Brain microvascular endothelial cell (primary cell): ENCODE data around the gene PGA5.

Experiments used
- DNase-seq: peaks from one replicate; pipeline ENCODE4 v3.0.0-alpha.2; 2020
- H3K27ac ChIP-seq: fragments of 250-450 bp; sonication (Bioruptor Pico); 2 replicates; pipeline ENCODE4 v1.5.1; 2020; ENCODE audit warnings: mild to moderate bottlenecking, moderate library complexity
- H3K27me3 ChIP-seq: fragments of 250-450 bp; sonication (Bioruptor Pico); replicated peaks from 2 replicates; pipeline ENCODE4 v1.5.1; 2020; ENCODE audit warnings: mild to moderate bottlenecking
- H3K36me3 ChIP-seq: fragments of 250-450 bp; sonication (Bioruptor Pico); replicated peaks from 2 replicates; pipeline ENCODE4 v1.5.1; 2020; ENCODE audit warnings: mild to moderate bottlenecking
- H3K4me3 ChIP-seq: 2 replicates; pipeline ENCODE4 v1.5.1; 2011; ENCODE audit warnings: low read depth, mild to moderate bottlenecking, control low read depth, low read length, moderate library complexity
- in situ Hi-C: cut with HindIII; loops from 2 replicates; pipeline ENCODE4 v1.10.0; 2017; ENCODE audit warnings: low sequenced_read_pairs, low pct_ligation_motif_present
- TF ChIP-seq, protein P1 (sequence below): IDR thresholded peaks from 2 replicates; pipeline ENCODE4 v1.5.1; 2011; ENCODE audit warnings: low read depth, mild to moderate bottlenecking, moderate library complexity, low read length, control low read depth, inconsistent platforms; ENCODE audit errors: missing control alignments

The PGA5 gene

DNA sequence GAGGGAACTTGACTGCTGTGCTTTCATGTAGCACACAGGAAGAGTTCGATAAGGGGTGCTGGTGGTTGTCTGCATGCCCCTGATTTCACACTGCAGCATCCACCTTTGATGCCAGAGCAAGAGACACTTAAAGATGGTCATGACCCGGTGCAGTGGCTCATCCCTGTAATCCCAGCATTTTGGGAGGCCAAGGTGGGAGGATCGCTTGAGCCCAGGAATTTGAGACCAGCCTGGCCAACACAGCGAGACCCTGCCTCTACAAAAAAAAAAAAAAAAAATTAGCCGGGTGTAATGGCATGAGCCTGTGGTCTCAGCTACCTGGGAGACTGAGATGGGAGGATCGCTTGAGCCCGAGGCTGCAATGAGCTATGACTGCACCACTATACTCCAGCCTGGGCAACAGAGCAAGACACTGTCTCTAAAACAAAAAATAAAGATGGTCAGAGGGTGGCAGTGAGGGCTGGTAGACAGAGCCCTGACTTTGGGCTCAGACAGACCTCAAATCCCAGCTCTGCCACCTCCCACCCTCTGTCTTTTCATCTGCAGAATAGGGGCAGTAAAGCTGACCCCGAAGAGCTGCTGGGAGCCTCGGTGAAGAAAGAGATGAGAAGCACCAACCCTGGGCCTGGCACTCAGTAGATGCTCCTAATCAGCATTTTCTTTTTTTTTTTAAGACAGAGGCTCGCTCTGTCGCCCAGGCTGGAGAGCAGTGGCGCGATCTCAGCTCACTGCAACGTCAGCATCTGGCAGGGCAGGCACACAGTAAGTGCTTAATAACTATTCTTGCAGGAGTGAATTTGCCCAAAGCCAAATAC lies 36.4 kb downstream of the PGA5 start:
- DNase-seq: no peak
- H3K4me3 ChIP-seq: no peak overlapping the region
- H3K27ac ChIP-seq: no peak overlapping the region
- H3K27me3 ChIP-seq: no peaks in the 10 kb centered on the region
- TF ChIP-seq, protein P1, sequence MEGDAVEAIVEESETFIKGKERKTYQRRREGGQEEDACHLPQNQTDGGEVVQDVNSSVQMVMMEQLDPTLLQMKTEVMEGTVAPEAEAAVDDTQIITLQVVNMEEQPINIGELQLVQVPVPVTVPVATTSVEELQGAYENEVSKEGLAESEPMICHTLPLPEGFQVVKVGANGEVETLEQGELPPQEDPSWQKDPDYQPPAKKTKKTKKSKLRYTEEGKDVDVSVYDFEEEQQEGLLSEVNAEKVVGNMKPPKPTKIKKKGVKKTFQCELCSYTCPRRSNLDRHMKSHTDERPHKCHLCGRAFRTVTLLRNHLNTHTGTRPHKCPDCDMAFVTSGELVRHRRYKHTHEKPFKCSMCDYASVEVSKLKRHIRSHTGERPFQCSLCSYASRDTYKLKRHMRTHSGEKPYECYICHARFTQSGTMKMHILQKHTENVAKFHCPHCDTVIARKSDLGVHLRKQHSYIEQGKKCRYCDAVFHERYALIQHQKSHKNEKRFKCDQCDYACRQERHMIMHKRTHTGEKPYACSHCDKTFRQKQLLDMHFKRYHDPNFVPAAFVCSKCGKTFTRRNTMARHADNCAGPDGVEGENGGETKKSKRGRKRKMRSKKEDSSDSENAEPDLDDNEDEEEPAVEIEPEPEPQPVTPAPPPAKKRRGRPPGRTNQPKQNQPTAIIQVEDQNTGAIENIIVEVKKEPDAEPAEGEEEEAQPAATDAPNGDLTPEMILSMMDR: no peak
- no peaks in the 10 kb centered on the region for H3K36me3 ChIP-seq
- in situ Hi-C loops: no loop called here

GRCh38 chr11:61278001-61278470 lies 37.1 kb downstream of the PGA5 start:
- TF ChIP-seq, protein P1: no peak

DNA sequence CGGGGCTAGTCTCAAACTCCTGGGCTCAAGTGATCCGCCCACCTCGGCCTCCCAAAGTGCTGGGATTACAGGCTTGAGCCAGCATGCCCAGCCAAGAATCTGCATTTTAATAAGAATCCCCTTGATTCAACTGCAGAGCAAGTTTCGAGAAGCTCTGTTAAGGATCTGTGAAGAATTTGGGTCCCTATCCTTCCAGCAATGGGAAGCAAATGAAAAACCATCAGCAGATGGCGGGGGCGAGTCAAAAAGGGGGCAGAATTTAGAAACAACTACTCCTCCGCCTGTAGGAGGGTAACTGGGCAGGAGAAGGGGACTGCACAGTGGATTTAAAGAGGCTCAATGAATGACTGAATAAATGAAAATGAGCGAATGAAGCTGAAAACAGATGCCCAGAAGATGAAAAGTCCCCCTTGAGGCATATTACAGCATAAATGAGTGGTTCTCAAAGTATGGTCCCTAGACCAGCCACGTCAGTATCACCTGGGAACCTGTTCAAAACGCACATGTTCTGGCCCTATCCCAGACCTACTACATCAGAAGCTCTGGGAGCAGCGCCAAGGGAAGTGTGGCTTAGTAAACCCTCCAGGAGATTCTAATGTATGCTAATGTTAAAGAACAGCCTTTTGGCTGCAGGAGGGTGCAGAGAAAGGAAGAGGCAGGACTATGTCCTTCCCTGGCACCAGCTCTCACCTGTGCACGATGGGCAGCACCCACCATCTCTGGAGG lies 39.1 kb downstream of the PGA5 start:
- in situ Hi-C loops: no loop called here
- no peaks in the 10 kb centered on the region for H3K36me3 ChIP-seq
- no peak overlapping the region for H3K27ac ChIP-seq
- DNase-seq: no peak
- H3K27me3 ChIP-seq: no peaks in the 10 kb centered on the region
- TF ChIP-seq, protein P1: peak; percentile 7
- H3K4me3 ChIP-seq: no peak overlapping the region

More at GRCh38 chr11:61278001-61278470, 37.1 kb downstream of the PGA5 start:
- Histone ChIP-seq H3K36me3 (no peaks in the 10 kb centered on the region), H3K27me3 (no peaks in the 10 kb centered on the region), H3K4me3 (no peak overlapping the region), H3K27ac (no peak overlapping the region)
- no peak for DNase-seq
- in situ Hi-C loops: no loop called here

- Histone ChIP-seq H3K27ac (no peak overlapping the region), H3K27me3 (no peaks in the 10 kb centered on the region), H3K4me3 (no peak overlapping the region), H3K36me3 (no peaks in the 10 kb centered on the region)
- no peak for DNase-seq
- in situ Hi-C loops: no loop called here
- TF ChIP-seq, protein P1: no peak
Measured at GRCh38 chr11:61280883-61281580, 40.1 kb downstream of the PGA5 start.

DNA sequence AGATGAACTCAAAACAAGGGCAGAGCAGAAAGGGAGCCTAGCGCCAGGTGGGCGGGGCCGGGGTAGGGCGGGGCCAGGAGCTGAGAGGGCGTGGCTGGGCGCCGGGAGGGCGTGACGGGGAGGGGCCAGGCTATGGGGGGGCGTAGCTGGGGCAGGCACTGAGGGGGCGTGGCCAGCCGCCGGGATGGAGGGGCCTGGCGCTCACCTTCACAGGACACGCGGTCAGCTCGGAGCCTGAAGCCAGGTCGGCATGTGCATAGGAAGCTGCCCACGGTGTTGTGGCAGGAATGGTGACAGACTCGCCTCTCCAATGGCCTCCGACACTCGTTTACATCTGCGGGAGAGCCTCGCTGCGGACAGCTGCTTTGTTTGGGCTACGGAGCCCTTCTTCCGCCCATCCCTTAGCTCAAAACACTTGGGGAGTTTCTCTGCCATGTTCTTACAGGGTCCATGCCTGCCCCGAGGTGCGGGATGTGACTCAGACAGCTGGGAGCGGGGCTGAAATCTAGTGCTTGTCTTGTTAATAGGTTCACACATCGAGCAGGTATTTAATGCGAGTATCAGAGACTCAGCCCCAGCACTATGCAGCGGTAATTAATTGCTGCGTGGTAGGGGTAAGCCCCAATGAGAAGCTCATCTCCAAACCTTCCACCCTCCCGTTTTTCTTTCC lies 40.7 kb downstream of the PGA5 start:
- peak overlapping the region; percentile 36 for H3K4me3 ChIP-seq
- in situ Hi-C loops: no loop called here
- TF ChIP-seq, protein P1: no peak
- DNase-seq: no peak
- H3K36me3 ChIP-seq: no peaks in the 10 kb centered on the region
- H3K27me3 ChIP-seq: no peaks in the 10 kb centered on the region
- no peak overlapping the region for H3K27ac ChIP-seq
